Fibroblast of peridontal ligament (primary cell): ENCODE results near the gene FBXO17.

Experiments used
- DNase-seq: peaks from one replicate; pipeline ENCODE4 v3.0.0-alpha.2; 2010; ENCODE audit errors: extremely low read depth

FBXO17 gene

GRCh38 chr19:38917516-38917915 is 58.0 kb downstream of the FBXO17 start:
- no peak for DNase-seq

DNA sequence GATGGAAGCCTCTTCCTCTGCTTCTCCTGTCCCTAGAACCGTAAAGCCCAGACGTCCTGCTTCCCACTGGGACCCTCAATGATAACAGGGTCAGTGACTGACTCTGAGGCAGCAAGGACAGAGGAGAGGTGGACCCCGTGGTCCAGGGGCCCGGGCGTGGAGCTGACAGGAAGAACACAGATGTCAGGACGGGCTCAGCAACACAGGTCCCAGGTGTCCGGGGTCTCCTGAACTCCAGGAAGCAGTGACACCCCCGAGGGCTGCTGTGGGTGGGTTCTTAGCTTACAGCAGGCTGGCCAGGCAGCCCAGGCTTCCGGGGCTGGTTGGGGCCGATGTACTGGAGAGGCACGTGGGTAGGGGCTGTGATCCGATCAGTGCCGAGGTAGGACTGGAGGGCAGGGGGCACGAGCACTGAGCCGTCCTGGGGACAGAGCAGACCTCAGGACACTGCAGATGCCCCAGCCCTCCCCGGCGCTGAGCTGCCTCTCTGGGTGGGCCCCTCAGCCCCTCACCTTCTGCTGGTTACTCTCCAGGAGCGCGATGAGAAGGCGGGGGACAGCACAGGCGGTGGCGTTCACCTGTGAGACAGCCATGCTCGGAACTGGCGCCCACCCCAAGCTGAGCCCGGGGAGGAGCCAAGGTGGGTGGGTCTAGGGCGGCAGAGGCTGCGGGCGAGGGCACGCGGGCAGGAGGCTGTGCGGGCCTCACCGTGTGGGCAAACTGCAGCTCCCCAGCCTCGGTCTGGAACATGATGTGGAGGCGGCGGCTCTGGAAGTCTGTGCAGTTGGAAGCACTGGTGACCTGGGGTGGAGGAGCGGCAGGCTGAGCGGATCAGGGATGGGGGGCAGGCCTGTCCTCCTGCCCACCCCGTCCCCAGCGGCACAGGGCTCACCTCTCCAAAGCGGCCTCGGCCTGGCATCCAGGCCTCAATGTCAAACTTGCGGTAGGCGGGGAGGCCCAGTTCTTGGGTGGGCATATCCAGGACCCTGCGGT is 59.9 kb downstream of the FBXO17 start:
- DNase-seq, result no peak

DNA sequence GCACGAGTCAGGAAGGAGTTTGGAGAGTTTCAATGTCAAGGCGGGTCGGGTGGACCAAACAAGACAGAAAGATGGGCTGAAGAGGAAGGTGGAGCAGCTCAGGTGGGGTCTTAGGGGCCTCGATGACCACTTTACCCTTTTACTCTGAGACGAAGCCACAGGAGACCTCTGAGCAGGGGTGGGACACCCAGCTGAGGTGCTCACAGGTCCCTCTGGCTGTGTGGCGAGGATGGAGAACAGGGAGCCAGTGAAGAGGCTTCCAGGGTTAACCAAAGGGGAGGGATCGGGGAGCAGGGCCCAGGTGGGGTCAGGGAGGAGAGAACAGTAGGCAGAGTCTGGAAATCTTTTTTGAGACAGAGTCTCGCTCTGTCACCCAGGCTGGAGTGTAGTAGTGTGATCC is 61.6 kb downstream of the FBXO17 start:
- DNase-seq, result no peak

DNA sequence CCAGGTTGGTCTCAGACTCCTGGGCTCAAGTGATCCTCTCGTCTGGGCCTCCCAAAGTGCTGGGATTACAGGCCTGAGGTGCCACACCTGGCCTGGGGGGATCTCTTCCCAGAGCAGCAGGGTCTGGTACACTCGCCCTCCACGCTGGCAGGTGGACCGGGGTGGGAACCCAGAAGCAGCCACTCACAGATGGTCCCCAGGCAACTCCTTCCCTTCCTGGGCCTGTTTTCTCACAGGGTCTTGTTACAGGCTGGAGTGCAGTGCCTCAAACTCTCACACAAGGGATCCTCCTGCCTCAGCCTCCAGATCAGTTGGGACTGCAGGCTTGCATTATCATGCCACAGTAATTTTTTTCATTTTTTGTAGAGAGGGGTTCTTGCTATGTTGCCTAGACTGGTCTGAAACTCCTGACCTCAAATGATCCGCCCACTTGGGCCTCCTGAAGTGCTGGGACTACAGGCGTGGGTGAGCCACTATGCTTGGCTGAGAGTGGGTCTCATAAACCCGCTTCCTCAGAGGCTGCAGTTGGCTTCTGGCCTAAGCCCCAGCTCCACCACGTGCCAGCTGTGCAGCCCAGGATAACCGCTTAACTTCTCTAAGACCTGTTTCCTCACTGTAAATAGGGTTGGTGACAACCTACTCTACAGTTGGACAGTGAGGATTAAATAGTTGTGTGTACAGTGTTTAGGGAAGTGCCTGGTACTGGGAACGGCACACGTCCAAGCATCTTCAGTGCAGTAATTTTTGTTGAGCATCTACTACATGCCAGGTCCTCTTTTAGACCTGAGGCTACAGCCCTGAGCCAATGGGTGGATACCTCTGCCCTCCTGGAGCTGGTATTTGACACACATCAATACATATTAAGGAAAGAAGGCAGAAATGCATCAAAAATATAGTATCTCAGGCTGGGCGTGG is 62.7 kb downstream of the FBXO17 start:
- DNase-seq, result no peak

GRCh38 chr19:38911388-38912001 is 64.0 kb downstream of the FBXO17 start:
- DNase-seq, result no peak

DNA sequence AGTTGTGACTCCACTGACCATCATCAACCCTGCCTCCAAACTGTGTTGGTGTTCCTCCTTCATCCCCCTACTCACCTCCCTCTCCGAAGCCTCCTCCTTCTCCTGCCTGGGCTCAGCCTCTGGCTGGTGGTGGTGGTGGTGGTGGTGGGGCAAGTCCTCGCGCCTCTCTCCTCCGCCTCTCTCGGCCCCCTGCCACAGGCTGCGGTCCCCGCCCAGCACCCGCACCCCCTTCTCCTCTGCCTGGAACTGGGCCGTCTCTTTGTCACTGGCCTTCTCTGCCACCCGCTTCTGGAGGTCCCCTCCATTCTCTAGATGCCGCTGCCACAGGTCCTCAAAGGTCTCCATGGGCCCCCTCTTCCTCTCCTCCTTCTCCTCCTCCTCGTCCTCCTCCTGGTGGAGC is 65.1 kb downstream of the FBXO17 start:
- no peak for DNase-seq

DNA sequence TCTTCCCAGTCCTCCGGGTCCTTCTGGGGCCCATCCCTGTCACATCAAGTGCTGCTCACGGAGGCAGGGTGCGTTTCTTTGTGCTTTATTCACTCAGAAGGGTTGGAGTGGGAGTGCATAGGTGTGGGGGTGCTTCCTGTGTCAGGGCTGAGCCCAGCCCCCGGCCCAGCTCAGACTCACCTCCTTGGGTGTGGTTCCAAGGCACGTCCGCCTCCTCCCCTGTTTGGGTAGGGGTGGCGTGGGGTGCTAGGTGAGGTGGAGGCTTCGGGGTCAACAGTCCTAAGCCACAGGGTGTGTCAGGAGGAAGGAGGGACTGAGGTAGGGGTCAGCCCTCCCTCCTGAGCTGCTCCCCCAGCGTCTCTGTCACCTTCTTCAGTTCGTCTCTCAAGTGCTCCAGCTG is 66.6 kb downstream of the FBXO17 start:
- DNase-seq, result no peak

- no peak for DNase-seq
These were observed 67.9 kb downstream of the FBXO17 start for GRCh38 chr19:38907670-38908069.

- DNase-seq, result no peak
These were observed 68.3 kb downstream of the FBXO17 start for GRCh38 chr19:38907227-38907626.

DNA sequence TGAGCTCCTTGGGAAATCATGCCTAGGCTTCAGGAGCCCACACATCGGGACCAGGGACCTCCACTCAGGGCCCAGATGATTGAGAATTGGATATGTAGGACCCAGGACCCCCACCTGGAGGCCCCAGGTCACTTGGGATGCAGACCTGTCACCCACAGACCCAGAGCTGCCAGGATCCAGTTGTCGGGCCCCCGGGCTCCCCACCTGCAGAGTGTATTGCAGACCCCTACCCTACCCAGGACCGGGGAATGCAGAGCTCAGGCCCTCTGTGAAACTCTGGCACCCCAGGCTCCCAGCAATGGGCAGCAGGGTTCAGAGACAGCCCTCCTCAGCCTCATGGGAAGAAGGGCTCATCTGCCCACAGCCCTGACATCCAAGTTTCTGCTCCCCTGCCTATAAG is 69.9 kb downstream of the FBXO17 start:
- DNase-seq, result no peak

GRCh38 chr19:38904581-38905539 is 70.7 kb downstream of the FBXO17 start:
- no peak for DNase-seq

DNA sequence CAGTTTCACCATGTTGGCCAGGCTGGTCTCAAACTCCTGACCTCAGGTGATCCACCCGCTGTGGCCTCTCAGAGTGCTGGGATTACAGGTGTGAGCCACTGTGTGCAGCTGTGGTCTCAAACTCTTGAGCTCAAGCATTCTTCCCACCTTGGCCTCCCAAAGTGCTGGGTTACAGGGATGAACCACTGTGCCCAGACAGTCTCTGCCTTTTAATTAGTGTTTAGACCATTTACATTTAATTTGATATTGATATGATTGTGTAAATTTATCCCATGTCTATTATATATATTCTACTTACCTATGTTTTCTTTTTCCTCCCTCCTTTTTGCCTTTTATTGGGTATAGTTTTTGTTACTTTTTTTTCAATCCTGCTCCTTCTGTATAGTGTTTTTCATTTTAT is 73.9 kb downstream of the FBXO17 start:
- no peak for DNase-seq

DNA sequence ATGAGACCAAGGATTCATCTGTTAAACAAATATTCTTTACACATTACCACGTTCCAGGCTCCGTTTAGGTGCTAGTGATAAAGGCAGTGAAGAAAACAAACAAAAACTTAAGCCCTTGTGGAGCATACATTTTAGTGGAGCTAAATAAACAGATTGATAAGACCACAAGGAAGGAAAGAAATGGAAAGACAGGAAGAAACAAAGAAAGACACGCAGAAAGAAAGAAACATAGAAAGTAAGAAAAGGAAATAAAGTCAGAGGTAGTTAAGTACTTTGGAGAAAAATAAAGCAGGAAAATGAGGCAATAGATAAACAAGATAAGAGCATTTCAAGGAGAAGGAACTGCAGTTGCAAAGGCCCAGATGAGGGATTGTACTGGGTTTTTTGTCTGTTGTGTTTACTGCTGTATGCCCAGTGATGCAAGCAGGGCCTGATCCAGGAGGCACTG is 74.8 kb downstream of the FBXO17 start:
- DNase-seq, result no peak

GRCh38 chr19:38900202-38900629 is 75.3 kb downstream of the FBXO17 start:
- DNase-seq, result peak; percentile 54

GRCh38 chr19:38899447-38900201 is 75.9 kb downstream of the FBXO17 start, which contains the start of the genes NFKBIB and SIRT2:
Gene NFKBIB (plus strand): TSS chr19:38899969. CDS start chr19:38900033, 64 bp downstream.
Gene SIRT2 (minus strand): TSS chr19:38899618. CDS start chr19:38899521, 97 bp downstream.
- peak; percentile 100 for DNase-seq

DNA sequence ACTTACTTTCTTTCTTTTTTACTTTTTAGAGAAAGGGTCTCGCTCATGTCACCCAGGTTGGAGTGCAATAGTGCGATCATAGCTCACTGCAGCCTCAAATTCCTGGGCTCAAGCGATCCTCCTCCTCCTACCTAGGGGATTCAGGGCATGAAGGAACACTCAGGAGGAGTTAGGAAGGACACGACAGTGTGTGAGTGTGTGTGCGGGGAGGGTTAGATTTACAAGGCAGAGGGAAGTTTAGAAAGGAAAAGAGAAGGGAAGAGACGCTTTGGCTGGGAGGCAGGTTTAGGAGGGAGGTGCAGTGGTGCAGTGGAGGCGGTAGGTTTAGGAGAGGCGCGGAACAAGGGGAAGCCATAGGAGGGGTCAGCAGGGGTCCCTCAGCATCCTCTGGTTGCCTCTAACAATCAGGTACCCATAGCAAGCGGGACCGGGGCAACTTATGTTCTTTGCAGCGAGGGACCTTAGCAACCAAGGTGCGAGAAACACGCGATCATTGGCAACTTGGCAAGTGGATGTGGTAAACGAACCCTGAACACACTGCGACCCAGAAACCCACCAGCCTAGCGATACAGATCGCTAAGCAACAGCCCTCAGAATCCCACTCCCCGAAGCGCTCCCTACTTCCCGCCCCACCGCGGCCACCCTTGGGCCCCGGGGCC is 76.6 kb downstream of the FBXO17 start:
- peak; percentile 25 for DNase-seq

- no peak for DNase-seq
These were observed 80.6 kb downstream of the FBXO17 start for GRCh38 chr19:38894968-38895367.

- no peak for DNase-seq
These were observed 82.2 kb downstream of the FBXO17 start for GRCh38 chr19:38893341-38893771.

GRCh38 chr19:38892841-38893240 is 82.7 kb downstream of the FBXO17 start:
- DNase-seq, result no peak
